GM19328 (cell line): ENCODE data around the gene BABAM1.
"Not testable (repeated sequence)": the region's sequence is repeated elsewhere in the genome, so short reads cannot be mapped to it uniquely, and the experiment has no call there.

Experiments used
- ATAC-seq: cut with Tn5 transposase; IDR thresholded peaks from one replicate; pipeline ENCODE4 v1.9.1; 2021; ENCODE audit warnings: mild to moderate bottlenecking, moderate library complexity; ENCODE audit not compliant: unreplicated experiment

The BABAM1 gene

DNA sequence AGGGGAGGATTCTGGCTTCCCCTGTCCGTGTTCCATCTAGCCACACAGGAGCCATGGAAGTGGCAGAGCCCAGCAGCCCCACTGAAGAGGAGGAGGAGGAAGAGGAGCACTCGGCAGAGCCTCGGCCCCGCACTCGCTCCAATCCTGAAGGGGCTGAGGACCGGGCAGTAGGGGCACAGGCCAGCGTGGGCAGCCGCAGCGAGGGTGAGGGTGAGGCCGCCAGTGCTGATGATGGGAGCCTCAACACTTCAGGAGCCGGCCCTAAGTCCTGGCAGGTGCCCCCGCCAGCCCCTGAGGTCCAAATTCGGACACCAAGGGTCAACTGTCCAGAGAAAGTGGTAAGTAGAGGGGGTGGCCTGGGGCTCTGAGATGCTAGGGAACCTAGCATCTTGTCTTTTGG lies 1.5 kb downstream of the BABAM1 start:
- ATAC-seq, result no peak

DNA sequence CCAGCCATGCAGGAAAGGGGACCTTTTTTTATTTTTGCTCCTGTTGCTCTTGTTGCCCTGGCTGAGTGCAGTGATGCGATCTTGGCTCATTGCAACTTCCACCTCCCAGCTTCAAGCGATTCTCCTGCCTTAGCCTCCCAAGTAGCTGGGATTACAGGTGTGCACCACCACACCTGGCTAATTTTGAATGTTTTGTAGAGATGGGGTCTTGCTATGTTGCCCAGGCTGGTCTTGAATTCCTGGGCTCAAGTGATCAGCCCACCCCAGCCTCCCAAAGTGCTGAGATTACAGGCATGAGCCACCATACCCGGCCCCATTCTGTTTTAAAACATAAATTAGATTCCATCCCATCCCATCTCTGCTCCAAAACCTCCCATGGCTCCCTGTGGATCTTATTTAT lies 7.6 kb downstream of the BABAM1 start:
- ATAC-seq, result not testable (repeated sequence)

DNA sequence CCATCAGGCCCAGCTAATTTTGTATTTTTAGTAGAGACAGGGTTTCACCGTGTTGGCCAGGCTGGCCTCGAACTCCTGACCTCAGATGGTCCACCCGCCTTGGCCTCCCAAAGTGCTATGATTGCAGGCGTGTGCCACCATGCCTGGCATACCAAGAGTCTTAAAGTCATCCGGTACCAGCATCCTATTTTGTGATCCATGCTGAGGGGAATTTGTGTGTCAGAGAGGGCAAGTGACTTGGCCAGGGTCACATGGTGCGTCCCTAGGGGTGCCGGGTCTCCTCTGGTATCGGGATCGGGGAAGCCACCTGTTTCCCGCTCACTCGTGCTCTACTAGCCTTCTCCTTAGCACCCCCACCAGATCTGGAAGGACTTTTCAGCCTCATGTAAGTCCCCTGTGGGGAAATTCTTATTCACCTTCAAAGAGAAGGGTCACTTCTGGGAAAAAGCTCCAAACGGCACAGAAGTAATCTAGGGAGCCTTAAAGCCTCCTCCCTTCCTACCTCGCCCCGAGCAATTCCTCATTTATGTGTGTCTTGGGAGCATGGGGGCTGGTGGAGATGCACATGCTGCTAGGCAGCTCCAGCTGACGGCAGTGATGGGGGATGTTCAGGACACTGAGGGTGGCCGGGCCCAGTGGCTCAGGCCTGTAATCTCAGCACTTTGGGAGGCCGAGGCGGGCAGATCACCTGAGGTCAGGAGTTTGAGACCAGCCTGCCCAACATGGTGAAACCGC lies 8.4 kb downstream of the BABAM1 start:
- no peak for ATAC-seq

DNA sequence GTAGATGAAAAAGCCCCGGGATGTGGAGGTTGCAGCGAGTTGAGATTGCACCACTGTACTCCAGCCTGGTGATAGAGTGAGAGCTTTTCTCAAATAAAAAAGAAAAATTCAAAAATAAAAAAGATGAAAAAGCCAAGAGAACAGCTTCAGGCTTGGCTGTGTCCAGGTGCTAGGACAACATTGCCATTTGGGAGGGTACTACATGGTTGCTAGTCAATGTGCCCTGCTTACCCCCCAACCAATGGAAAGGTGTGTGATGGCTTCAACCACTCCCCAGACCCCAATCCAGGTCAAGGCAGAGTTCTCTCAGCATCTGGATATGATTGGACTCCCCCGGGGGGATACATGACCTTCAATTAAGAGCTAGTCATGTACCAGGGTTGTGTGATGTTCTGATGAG lies 12.2 kb downstream of the BABAM1 start:
- no peak for ATAC-seq

DNA sequence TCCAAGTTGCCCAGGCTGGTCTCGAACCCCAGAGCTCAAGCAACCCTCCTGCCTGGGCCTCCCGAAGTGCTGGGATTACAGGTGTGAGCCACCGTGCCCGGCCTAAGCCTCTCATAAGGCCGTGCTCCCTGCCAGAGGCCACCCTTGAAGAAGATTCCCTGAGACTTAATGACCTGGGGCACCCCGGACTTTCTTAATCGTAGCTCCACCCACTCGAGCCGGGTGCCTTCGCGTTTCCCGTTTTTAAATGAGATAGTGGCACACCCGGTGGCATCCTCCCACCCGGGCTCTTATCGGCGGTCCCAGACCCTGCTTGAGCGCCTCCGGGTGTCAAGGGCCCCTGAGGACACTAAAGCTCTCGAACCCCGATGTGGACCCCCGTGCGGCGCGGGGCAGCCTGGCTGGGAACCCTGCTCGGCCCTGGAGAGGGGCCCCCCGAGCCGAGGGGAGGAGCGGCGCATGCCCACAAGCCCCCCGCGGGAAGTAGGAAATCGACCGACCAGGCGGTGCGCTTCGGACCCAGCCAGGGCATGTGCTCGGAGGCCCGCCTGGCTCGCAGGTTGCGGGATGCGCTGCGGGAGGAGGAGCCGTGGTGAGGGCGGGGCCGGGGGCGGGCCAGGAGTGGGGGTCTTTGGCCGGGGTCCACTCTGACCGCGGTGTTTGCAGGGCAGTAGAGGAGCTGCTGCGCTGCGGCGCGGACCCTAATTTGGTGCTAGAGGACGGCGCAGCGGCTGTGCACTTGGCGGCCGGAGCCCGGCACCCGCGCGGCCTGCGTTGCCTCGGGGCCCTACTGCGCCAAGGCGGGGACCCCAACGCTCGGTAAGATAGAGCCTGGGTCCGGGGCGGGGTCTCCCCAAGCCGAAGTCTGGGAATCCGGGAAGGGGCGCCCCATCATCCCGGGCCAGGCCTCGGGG lies 14.4 kb downstream of the BABAM1 start, which contains the start of gene ANKLE1:
ANKLE1 (plus strand) TSS at position 511 of the 914 bp plus-strand sequence; CDS start at position 531, 20 bp downstream.
- ATAC-seq, result no peak

DNA sequence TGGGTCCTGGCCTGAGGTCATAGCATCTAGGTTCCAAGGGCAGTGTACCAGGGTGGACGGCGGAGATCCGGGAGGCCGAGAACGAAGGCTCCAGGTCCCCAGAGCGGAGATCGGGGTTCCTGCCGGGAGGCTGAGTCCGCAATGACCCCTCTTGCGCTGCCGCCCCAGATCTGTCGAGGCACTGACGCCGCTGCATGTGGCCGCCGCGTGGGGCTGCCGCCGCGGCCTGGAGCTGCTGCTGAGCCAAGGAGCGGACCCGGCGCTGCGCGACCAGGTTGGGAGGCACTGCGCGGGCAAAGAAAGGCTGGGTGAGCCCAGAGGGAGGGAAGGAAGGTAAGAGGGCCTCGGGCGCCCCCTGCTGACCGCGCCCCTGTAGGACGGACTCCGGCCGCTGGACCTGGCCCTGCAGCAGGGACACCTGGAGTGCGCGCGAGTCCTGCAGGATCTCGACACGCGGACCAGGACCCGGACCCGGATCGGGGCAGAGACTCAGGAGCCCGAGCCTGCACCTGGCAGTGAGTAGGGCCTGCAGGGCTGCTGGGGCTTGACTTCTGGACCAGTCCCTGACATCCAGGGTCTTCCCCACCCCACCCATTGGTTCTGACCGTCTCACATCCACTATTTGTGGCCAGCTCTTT lies 15.4 kb downstream of the BABAM1 start:
- ATAC-seq, result peak; percentile 63

DNA sequence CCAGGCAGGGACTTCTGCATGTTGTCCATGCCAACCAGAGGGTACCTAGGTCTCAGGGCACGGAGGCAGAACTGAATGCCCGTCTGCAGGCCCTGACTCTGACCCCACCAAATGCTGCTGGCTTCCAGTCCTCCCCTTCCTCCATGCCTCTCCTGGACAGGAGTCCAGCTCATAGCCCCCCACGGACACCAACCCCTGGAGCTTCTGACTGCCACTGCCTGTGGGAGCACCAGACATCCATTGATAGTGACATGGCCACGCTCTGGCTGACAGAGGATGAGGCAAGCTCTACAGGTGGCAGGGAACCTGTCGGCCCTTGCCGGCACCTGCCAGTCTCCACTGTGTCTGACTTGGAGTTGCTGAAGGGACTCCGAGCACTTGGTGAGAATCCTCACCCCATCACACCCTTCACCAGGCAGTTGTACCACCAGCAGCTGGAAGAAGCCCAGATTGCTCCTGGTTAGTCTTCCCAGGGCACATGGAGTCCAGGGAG lies 16.3 kb downstream of the BABAM1 start:
- ATAC-seq, result no peak

DNA sequence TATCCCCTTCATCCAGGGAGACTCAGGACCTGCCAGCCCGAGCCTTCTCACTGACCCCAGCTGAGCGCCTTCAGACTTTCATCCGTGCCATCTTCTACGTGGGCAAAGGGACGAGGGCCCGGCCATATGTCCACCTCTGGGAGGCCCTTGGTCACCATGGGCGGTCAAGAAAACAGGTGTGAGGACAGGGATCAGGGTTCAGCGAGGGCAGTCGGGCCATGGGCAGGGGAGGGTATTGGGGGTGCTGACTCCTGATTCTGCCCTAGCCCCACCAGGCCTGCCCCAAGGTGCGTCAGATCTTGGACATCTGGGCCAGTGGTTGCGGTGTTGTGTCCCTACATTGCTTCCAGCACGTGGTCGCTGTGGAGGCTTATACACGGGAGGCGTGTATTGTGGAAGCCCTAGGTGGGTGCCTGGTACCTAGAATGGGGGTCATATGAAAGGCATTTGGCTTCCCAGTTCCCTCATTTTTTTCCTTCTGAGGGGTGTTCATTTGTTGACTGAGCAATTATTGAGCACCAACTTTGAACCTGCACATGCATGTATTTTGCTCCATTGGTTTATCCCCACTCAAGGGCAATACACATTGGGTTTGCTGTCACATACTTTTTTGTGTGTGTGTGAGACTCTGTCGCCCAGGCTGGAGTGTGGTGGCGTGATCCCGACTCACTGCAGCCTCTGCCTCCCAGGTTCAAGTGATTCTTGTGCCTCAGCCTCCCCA lies 18.3 kb downstream of the BABAM1 start:
- ATAC-seq, result no peak

DNA sequence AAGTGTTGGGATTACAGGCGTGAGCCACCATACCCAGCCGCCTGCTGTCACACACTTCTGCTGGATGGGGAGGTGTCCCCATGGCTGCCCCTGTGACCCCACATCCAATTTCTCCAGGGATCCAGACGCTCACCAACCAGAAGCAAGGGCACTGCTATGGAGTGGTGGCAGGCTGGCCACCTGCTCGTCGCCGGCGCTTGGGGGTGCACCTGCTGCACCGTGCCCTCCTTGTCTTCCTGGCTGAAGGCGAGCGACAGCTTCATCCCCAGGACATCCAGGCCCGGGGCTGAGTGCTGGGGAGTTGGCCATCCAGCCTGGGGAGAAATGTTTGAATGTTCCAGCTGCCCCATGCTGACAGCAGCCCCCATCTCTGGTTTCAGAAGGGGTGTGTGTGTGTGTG lies 19.0 kb downstream of the BABAM1 start:
- no peak for ATAC-seq

DNA sequence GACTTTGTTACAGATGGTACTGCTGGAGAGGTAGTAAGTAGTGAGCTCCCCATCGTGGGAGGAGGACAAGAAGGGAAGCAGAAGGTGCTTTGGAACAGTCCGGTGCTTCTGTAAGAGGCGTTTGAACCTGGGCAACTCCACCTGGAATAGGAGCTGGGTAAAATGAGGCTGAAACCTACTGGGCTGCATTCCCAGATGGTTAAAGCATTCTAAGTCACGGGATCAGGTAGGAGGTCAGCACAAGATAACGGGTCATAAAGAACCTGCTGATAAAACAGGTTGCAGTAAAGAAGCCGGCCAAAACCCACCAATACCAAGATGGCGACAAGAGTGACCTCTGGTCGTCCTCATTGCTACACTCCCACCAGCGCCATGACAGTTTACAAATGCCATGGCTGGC lies 19.5 kb downstream of the BABAM1 start:
- no peak for ATAC-seq

DNA sequence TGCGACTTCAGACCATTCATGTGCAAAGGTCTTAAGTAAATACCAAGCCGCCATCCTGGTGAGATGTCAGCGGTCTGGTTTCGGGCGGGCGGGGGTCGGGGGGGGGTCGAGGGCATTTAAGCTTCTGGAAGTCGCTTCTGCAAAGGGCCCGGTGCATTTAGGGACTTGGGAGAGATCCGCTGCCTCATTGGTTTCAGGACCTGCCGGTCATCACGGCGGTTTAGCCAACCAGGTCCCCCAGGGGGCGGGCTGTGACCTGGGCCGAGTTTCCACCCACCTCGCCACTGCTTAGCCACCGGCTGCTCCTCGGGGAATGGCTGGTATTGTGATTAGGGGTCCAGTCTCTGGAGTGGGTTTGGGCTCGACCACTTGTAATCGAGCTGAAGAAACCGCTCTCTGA lies 22.2 kb downstream of the BABAM1 start:
- no peak for ATAC-seq

DNA sequence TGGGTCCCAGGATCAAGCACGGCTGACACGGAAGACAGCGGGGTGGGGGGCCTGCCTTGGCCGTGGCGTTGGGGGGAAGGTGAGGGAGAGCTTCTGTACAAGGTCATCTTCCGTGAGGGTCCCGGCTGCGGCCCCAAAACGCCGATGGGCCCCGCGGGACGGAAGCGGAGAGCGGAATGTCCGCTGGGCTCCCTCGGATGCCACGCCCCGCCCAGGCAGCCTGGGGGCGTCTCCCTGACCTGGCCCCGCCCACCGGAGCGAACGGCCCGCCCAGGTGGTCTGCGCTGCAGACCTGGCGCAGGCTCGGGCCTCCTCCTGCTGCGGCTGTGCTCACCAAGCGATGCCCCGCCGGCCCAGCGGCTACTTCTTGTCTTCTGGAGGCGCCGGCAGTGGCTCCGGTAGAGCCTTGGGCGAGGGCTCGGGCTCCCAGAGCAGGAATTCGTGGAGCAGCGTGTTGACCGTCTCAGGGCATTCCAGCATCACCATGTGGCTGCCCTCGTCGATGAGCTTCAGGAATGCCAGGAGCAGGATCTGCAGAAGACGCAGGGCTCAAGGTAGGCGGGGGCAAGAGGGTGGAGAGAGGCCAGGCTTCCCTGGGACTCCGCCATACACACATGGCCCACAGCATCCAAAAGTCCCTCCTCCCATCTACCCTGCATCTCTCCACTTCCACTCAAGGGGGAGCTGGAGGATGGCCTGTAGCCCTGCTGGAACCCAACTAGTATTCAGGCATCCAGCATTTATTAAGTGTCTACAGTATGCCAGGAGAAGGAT lies 25.2 kb downstream of the BABAM1 start:
- peak; percentile 78 for ATAC-seq

DNA sequence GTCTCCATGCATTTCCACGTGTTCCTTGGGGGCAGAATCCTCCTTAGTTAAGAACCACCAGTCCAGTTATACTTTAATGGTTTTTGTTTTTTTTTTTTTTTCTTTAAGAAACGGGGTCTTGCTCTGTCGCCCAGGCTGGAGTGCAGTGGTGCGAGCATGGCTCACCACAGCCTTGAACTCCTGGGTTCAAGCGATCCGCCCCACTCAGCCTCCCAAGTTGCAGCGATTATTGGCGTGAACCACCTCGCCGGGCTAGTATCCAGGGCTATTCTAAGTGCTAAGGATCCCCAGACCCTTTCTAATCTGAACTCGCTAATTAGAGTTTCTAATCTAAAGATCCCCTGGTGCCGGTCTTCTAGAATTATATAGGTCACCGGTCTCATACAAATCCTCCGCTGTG lies 26.4 kb downstream of the BABAM1 start:
- no peak for ATAC-seq

DNA sequence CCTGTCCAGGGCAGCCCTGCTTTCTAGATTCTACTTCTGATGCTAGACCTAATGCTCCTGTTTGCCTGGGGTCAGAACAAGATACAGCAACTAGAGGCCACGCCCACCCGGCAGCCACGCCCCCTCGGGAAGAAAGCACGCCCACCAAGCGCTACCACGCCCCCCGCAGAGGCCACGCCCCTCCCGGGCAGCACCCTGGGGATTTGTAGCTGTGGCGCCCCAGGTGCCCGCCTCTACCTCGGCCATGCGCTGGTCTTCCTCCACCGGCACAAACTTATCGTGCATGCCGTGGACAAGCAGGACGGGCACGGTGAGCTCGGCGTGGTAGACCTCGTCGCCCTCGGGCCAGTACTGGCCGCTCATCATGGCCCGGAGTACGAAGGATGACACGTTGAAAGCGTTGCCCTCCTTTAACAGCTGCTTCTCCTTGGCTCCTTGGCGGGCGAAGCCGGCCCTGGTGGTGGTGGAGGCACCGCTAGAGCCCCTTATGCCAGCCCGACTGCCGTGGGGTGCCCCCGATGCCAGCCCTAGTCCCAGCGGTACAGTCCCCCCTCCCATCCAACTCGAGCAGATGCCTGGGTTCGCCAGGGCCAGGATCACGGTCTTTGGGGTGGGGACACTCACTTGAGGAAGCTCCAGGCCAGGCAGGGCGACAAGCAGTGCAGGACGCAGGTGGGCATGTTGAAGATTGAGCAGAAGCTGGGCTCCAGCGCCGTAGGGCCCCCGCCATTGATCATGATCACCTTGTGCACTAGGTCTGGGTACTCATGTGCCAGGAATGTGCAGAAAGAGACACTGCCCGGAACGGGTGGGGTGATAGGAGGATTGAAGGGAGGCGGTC lies 27.0 kb downstream of the BABAM1 start:
- no peak for ATAC-seq

DNA sequence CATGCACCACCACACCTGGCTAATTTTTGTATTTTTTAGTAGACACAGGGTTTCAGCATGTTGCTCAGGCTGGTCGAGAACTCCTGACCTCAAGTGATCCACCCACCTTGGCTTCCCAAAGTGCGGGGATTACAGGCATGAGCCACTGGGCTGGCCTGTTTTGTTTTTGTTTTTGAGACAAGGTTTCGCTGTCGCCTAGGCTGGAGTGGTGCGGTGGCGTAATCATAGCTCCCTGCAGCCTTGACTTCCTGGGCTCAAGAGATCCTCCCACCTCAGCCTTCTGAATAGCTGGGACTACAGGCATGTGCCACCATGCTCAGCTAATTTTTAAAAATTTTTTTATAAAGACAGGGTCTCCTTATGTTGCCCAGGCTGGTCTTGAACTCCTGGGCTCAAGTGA lies 28.3 kb downstream of the BABAM1 start:
- not testable (repeated sequence) for ATAC-seq

DNA sequence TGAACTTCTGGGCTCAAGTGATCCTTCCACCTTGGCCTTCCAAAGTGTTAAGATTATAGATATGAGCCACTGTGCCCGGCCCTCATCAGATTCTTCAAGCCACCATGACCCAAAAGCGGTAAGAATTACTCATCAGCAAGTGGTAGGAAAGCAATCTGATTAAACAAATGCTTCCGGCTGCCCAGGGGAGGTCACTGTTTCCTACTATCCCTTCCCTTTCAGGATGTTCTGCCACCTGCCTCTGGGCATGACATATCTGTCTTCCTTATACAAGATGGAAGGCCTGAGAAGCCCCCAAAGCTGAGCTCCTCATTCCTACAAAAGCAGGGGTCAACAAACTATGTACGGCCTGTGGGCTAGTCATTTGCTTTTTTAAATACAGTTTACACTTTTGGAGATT lies 29.0 kb downstream of the BABAM1 start:
- ATAC-seq, result no peak

DNA sequence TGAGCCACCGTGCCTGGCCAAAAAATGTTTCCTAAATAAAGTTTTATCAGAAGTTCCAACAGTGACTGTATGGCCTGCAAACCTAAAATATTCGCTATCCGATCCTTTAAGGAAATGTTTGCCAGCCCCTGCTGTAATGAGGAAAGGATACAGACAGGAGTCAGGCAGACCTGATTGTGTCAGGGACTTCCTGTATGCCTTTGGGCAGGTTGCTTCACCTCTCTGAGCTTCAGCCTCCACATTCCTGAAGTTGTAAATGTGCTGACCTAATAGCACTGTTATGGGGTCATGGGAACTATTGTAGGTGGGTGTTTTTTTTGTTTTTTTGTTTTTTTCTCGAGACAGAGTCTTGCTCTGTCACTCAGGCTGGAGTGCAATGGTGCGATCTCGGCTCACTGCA lies 29.7 kb downstream of the BABAM1 start:
- no peak for ATAC-seq

DNA sequence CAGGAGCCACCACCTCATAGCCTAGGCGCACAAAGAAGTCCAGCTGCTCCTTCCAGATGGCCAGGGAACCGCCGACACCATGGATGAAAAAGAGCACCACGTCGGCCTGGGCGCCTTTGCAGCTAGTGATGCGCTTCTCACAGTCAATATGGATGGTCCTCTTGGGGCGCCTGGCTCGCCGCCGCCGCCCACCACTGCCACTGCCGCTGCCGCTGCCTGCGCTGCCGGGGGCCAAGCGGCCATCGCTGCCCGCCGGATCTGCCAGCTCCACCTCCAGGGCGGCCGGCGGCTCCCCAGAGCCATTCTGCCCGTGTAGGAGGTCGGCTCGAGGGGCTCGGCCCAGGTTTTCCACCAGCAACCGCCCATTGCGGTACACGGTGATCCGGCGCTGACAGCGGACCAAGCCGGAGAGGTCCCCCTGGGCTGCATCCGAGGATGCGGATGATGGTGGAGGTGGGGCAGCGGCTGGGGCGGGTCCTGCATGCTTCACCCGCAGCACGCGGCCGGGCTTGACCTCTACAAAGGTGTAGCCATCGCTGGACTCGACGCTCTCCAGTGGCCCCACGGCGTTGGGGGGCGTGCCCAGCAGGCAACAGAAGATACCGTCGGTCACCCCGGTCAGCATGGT lies 33.9 kb downstream of the BABAM1 start:
- ATAC-seq, result no peak
